Small intestine (tissue), 7 donors: ENCODE data around the gene EGFLAM. TPM values are rescaled to one million over a fixed set of nuclear protein-coding genes. Genes with fewer than 3 reads are reported as not detected.
"Not testable (repeated sequence)": the region's sequence is repeated elsewhere in the genome, so short reads cannot be mapped to it uniquely, and the experiment has no call there.

Experiments used
- DNase-seq, 2 donors: peaks; one replicate each; pipeline versions ENCODE4 v3.0.0 to v3.0.0-alpha.2; 2013
- FAIRE-seq: peaks from 2 replicates; lab custom pipeline; 2012; peaks lifted over from hg19 to GRCh38; lab: Jason Lieb, UNC
- H3K27ac ChIP-seq, 3 donors: one replicate each; pipeline ENCODE4 v1.5.1; 2013; ENCODE audit warnings: low read length in 2 of 3, mild to moderate bottlenecking in 2 of 3, control low read depth in 1 of 3, inconsistent platforms in 1 of 3, low read depth in 1 of 3, moderate library complexity in 1 of 3
- H3K27me3 ChIP-seq, 3 donors: one replicate each; pipeline ENCODE4 v1.6.1; 2013; ENCODE audit warnings: low read length in 3 of 3, inconsistent platforms in 1 of 3; ENCODE audit not compliant: control insufficient read depth in 3 of 3, insufficient read depth in 3 of 3
- H3K36me3 ChIP-seq, 3 donors: one replicate each; pipeline ENCODE4 v1.6.1; 2013; ENCODE audit warnings: low read length in 3 of 3, inconsistent platforms in 1 of 3, low read depth in 1 of 3, mild to moderate bottlenecking in 1 of 3, moderate library complexity in 1 of 3; ENCODE audit not compliant: control insufficient read depth in 3 of 3, insufficient read depth in 2 of 3
- H3K4me1 ChIP-seq, 3 donors: one replicate each; pipeline ENCODE4 v1.6.1; 2013; ENCODE audit warnings: low read length in 2 of 3, inconsistent platforms in 1 of 3, low read depth in 1 of 3, mild to moderate bottlenecking in 1 of 3, moderate library complexity in 1 of 3; ENCODE audit not compliant: control insufficient read depth in 3 of 3, insufficient read depth in 2 of 3
- H3K4me3 ChIP-seq, 3 donors: one replicate each; pipeline ENCODE4 v1.5.1; 2013; ENCODE audit warnings: low read length in 3 of 3, control low read depth in 1 of 3, inconsistent platforms in 1 of 3, low read depth in 1 of 3, mild to moderate bottlenecking in 1 of 3, moderate library complexity in 1 of 3
- H3K9me3 ChIP-seq, 2 donors: one replicate each; pipeline ENCODE4 v1.6.1; 2013; ENCODE audit warnings: low read depth in 1 of 2, low read length in 1 of 2; ENCODE audit not compliant: control insufficient read depth in 2 of 2, insufficient read depth in 1 of 2
- WGBS, 3 donors: extraction: QIAGEN DNeasy Blood & Tissue Kit; methylation state at CpG; one replicate each; pipeline ENCODE4 v1.1.7; 2013; 5-methylcytosine and 5-hydroxymethylcytosine counted together
- polyA plus RNA-seq, 4 donors: library from polyadenylated mRNA; stranded (reverse) in 3 of 4; unstranded in 1 of 4; fragments of 200-250 nt in 3 of 4; fragments of 120-200 nt in 1 of 4; gene quantifications; one replicate each; pipeline versions ENCODE4 v1.2.1 to v1.2.3, GENCODE V29; 2013
- donor health status: healthy with polysubstance abuse.
- donor health status: control.
- donor health status: control.
- donor health status: Bipolar disorder and iron deficiency.
- donor health status: healthy.

The EGFLAM gene
- polyA plus RNA-seq, 4 donors, result 0.54 to 1.9 (median 1.7) TPM; not detected in 1

GRCh38 chr5:38321978-38322377 is 63.6 kb downstream of the EGFLAM start:
- no peak for FAIRE-seq

DNA sequence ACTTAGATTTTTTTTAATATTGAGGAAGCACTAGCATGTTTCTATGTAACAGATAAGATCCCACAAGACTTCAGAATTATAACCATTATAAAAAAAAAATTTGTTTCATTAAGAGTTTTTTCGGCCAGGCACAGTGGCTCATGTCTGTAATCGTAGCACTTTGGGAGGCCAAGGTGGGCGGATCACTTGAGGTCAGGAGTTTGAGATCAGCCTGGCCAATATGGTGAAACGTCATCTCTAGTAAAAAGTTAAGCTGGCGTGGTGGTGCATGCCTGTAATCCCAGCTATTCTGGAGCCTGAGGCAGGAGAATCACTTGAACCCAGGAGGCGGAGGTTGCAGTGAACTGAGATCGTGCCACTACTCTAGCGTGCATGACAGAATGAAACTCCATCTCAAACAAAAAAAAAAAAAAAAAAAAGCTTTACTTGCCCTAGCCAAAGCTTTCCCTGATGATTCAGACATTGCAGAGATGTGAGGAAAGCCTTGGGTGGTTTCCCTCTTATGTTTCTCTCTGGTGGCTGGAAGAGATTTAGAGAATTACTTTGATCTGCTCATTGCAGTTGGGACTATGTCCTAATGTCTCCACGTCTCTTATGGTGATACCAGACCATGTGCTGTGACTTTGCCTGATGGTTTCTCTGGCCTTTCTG is 65.4 kb downstream of the EGFLAM start:
- Histone ChIP-seq H3K4me3 (no peak overlapping the region), H3K4me1 (no peaks in the 10 kb centered on the region), H3K27me3 (no peaks in the 10 kb centered on the region), H3K9me3 (no peaks in the 10 kb centered on the region), H3K27ac (no peak overlapping the region), H3K36me3 (no peaks in the 10 kb centered on the region)
- DNase-seq (no peak), FAIRE-seq (no peak)
- 70 to 78% (median 74%) methylated on average over 9 of the region's 9 CpGs for WGBS, 3 donors

More at GRCh38 chr5:38321978-38322377, 63.6 kb downstream of the EGFLAM start:
- Histone ChIP-seq H3K36me3 (no peaks in the 10 kb centered on the region), H3K4me1 (no peaks in the 10 kb centered on the region), H3K9me3 (no peaks in the 10 kb centered on the region), H3K27me3 (no peaks in the 10 kb centered on the region), H3K27ac (no peak overlapping the region), H3K4me3 (no peak overlapping the region)
- no peak for DNase-seq
- WGBS, 3 donors, result 72 to 83% (median 78%) methylated on average over 7 of the region's 7 CpGs

- FAIRE-seq (no peak), DNase-seq (no peak)
- WGBS, 3 donors, result 70 to 79% (median 72%) methylated on average over 5 of the region's 5 CpGs
- H3K36me3 ChIP-seq, result no peaks in the 10 kb centered on the region
- no peaks in the 10 kb centered on the region for H3K4me1 ChIP-seq
- no peak overlapping the region for H3K27ac ChIP-seq
- no peak overlapping the region for H3K4me3 ChIP-seq
- no peaks in the 10 kb centered on the region for H3K27me3 ChIP-seq
- H3K9me3 ChIP-seq, result no peaks in the 10 kb centered on the region
Observed at GRCh38 chr5:38329132-38329715, 70.9 kb downstream of the EGFLAM start.

- WGBS, 3 donors, result 83 to 94% (median 85%) methylated on average over 4 of the region's 4 CpGs
- H3K4me3 ChIP-seq, result no peak overlapping the region
Observed at GRCh38 chr5:38330207-38330606, 71.8 kb downstream of the EGFLAM start.

DNA sequence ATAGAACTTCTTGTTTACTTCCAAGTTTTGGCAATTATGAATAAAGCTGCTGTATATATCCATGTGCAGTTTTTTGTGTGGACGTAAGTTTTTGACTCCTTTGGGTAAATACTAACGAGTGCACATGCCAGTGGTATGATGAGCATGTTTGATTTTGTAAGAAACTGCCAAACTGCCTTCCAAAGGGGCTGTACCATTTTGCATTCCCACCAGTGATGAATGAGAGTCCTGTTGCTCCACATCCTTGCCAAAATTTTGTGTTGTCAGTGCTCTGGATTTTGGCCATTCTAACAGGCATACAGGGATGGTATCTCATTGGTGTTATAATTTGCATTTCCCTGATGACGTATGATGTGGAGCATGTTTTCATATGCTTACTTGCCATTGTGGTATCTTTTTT is 73.5 kb downstream of the EGFLAM start:
- Histone ChIP-seq H3K4me3 (no peak overlapping the region), H3K27ac (no peak overlapping the region), H3K9me3 (no peaks in the 10 kb centered on the region), H3K4me1 (no peaks in the 10 kb centered on the region), H3K36me3 (no peaks in the 10 kb centered on the region), H3K27me3 (no peaks in the 10 kb centered on the region)
- FAIRE-seq (no peak), DNase-seq (no peak)
- WGBS, 3 donors, result 54 to 80% (median 71%) methylated on average over 3 of the region's 3 CpGs

More at GRCh38 chr5:38330207-38330606, 71.8 kb downstream of the EGFLAM start:
- Histone ChIP-seq H3K9me3 (no peaks in the 10 kb centered on the region), H3K27me3 (no peaks in the 10 kb centered on the region), H3K4me1 (no peaks in the 10 kb centered on the region), H3K27ac (no peak overlapping the region), H3K36me3 (no peaks in the 10 kb centered on the region)
- FAIRE-seq (no peak), DNase-seq (no peak)

DNA sequence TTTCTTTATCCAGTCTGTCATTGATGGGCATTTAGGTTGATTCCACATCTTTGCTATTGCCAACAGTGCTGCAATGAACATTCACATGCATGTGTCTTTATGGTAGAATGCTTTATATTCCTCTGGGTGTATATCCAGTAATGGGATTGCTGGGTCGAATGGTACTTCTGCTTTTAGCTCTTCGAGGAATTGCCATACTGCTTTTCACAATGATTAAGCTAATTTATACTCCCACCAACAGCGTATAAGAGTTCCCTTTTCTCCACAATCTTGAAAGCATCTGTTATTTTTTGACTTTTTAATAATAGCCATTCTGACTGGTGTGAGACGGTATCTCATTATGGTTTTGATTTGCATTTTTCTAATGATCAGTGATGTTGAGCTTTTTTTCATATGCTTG is 74.8 kb downstream of the EGFLAM start:
- not testable (repeated sequence) for H3K36me3 ChIP-seq, H3K4me1 ChIP-seq, H3K27ac ChIP-seq, FAIRE-seq, H3K4me3 ChIP-seq, DNase-seq, H3K27me3 ChIP-seq, H3K9me3 ChIP-seq
- WGBS, 3 donors, result 66 to 87% (median 73%) methylated on average over 4 of the region's 4 CpGs

GRCh38 chr5:38338455-38338854 is 80.1 kb downstream of the EGFLAM start:
- no peaks in the 10 kb centered on the region for H3K27me3 ChIP-seq
- no peaks in the 10 kb centered on the region for H3K9me3 ChIP-seq
- WGBS, 3 donors, result 33 to 47% (median 42%) methylated on average over 11 of the region's 11 CpGs
- no peaks in the 10 kb centered on the region for H3K4me1 ChIP-seq
- H3K27ac ChIP-seq, result no peak overlapping the region
- H3K4me3 ChIP-seq, result no peak overlapping the region
- DNase-seq (peak in 1 of 2 donors; percentile 1), FAIRE-seq (no peak)
- no peaks in the 10 kb centered on the region for H3K36me3 ChIP-seq

DNA sequence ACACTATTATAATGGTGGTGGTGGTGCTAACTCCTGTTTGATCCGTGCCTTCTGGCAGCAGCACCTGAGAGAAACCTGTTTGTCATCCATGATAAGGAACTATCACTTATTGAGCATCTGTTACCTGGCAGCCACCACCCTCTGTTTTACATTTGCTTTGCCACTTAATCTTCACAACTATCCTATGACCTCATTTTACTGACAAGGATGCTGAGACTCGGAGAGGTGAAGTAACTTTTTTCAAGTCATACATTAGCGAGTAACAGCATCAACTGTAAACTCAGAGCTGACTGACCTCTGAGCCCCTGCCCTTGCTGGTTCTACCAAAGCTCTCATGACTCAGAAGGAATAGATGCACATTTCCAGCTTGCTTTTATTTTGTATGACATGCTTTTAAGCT is 81.1 kb downstream of the EGFLAM start:
- FAIRE-seq (no peak), DNase-seq (no peak)
- H3K27ac ChIP-seq, result no peak overlapping the region
- no peaks in the 10 kb centered on the region for H3K9me3 ChIP-seq
- H3K4me1 ChIP-seq, result no peaks in the 10 kb centered on the region
- peaks cover 0 to 2% (median 0%) of the 10 kb centered on the region in 3 donors for H3K27me3 ChIP-seq
- no peak overlapping the region for H3K4me3 ChIP-seq
- WGBS, 3 donors, result 25 to 52% (median 30%) methylated on average over 3 of the region's 3 CpGs
- H3K36me3 ChIP-seq, result no peaks in the 10 kb centered on the region
